ENCODE measurements around the gene ALPK3.
A peak's percentile ranks its signal among the peaks of the same experiment; 100 is the strongest.

ALPK3 gene, protein sequence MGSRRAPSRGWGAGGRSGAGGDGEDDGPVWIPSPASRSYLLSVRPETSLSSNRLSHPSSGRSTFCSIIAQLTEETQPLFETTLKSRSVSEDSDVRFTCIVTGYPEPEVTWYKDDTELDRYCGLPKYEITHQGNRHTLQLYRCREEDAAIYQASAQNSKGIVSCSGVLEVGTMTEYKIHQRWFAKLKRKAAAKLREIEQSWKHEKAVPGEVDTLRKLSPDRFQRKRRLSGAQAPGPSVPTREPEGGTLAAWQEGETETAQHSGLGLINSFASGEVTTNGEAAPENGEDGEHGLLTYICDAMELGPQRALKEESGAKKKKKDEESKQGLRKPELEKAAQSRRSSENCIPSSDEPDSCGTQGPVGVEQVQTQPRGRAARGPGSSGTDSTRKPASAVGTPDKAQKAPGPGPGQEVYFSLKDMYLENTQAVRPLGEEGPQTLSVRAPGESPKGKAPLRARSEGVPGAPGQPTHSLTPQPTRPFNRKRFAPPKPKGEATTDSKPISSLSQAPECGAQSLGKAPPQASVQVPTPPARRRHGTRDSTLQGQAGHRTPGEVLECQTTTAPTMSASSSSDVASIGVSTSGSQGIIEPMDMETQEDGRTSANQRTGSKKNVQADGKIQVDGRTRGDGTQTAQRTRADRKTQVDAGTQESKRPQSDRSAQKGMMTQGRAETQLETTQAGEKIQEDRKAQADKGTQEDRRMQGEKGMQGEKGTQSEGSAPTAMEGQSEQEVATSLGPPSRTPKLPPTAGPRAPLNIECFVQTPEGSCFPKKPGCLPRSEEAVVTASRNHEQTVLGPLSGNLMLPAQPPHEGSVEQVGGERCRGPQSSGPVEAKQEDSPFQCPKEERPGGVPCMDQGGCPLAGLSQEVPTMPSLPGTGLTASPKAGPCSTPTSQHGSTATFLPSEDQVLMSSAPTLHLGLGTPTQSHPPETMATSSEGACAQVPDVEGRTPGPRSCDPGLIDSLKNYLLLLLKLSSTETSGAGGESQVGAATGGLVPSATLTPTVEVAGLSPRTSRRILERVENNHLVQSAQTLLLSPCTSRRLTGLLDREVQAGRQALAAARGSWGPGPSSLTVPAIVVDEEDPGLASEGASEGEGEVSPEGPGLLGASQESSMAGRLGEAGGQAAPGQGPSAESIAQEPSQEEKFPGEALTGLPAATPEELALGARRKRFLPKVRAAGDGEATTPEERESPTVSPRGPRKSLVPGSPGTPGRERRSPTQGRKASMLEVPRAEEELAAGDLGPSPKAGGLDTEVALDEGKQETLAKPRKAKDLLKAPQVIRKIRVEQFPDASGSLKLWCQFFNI (N-terminal part only)

DNA sequence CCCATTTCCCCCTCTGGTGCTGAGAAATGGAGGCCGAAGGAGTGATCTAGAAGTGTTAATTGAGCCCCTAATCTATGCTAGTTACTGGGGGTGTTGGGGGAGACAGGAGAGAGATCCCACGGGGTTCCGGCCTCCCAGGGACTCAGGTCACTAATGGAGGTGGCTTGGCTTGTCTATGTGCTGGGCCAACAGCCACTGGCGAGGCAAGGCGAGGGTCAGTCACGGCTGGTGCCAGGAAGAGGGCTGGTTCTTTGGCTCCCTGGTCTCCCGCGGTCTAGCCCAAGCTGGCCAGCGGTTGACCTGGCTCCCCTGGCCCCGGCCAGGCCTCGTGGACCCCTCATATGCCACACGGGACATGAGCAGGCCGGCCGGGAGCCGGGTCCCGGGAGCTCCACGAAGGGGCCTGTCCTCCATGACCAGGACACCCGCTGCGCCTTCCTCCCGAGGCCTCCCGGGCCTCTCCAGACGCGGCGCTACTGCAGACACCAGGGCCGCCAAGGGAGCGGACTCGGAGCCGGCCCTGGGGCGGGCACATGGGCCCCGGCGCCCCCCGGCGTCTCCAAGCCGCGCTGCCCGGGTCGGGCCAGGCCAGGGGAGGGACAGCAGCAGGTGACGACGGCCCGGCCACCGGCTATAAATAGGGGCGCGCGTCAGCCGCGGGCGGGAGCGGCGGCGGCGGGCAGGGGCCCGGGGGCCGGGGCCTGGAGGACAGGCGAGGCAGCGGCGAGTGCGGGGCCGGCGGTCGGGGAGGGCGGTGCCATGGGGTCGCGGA lies at the start of gene ALPK3:
Gene ALPK3, plus strand, starts transcription at position 663 of the 772 bp plus-strand sequence. Its CDS starts 97 bp downstream, at position 760.
- DNase-seq, result no peak

DNA sequence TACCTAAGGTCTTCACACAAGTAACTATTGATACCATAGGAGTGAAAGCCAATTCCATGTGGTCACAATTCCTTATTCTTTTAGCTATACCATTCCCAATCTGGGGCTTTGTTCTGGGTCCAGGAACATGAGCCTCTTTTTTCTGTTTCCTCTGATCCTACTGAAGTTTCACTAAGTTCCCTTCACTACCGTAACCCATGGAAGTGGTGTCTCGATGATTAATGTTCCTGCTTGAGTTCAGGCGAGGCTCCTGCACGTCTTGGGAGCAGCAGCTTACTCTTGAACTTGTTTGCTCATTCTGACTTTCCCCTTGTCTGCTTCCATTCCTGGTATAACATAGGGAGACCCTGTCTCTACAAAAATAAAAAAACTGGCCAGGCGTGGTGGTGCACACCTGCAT lies 45.1 kb upstream of the ALPK3 start:
- DNase-seq, result no peak

DNA sequence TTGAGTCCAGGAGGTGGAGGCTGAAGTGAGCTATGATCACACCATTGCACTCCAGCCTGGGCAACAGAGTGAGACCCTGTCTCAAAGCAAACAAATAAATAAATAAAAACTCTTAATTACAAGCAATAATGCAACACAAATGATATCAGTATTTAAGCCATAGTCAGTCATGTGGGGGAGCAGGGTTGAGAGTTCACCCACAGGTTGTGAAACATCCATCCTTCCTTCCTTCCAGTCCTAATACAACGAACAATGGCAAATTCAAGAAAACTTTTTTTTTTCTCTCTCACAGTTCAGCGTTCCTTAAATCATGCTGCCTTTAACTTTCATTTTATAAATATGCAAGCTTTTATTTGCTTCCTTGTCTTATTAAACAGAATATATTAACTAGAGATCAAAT lies 44.7 kb upstream of the ALPK3 start:
- DNase-seq, result no peak

DNA sequence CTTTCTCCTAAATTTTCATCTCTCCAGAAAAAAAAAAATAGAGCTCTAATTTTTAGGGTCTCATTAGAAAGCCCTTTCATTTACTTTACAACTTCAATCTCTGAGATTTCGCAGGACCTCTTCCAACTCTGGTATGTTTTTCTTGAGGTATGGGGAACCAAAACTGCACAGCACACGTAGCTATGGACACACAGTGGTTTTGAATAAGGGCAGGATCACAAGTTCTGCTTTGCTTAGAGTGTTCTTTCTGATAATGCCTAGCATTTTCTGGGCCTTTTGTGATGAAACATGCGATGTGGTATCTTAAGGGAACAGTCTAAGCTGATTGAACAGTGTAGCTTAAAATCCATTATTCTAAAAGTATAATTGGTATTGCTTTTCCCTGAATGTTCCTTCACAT lies 43.4 kb upstream of the ALPK3 start:
- DNase-seq, result no peak

DNA sequence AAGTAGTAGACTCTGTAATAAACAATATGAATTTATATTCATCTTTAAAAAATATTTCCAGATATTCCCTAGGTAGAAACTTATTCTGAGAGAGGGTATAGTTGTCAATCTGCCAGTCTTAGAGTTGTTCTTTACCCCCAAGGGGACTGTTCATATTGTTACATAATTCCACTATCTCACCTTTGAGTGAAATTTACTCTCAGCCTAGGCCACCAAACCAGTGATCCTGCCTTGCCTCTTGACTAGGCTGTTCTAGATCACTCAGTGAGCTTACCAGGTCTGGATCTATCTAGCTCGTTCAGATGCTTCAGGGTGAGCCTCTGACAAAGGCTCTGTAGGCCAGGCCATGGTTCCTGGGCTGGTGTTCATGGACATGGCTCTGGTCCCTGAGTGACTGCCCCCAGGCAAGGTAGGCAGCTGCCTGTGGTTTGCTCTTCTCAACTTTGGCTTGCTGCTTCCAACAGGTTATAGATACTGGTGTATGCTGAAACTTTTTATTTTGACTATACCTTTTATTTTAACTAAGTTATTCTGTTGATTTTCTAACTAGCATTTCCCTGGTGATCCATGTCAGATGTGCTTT lies 41.2 kb upstream of the ALPK3 start:
- DNase-seq, result no peak

DNA sequence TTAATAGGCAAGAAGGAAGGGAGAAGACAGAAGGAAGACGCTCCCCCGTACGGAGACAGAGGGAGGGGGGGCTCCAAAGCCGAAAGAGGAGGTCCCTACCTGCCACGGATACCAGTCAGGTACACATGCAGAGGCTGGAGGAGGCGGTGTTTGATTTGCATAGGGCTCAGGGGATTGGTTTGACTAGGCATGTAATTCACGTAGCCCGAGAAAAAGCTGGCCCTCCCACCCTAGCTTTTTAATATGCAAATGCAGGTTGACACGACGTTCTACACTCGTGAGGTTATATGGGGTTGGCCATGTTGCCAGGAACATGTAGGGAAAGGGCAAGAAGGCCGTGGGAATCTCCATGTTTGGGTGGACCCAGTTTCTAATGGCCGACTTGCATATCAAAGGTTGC lies 39.0 kb upstream of the ALPK3 start:
- DNase-seq, result no peak

DNA sequence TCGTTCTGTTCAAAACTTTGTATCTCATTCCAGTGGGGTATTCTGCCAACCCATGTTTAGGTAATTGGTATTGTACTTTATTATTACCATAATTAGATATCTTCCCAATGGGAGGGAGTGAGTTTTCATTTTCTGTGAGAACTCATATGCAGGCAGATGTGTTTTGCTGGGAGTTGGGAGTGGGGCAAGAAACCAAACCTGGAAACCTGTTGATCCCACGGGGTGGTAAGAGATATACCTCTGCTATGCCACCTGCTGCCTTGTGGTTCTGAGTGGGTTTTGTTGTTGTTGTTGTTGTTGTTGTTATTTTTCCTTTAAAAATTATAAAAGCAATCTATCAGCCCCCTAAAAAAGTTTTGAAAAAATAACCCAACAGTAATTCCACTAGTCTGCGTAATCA lies 36.7 kb upstream of the ALPK3 start:
- no peak for DNase-seq

DNA sequence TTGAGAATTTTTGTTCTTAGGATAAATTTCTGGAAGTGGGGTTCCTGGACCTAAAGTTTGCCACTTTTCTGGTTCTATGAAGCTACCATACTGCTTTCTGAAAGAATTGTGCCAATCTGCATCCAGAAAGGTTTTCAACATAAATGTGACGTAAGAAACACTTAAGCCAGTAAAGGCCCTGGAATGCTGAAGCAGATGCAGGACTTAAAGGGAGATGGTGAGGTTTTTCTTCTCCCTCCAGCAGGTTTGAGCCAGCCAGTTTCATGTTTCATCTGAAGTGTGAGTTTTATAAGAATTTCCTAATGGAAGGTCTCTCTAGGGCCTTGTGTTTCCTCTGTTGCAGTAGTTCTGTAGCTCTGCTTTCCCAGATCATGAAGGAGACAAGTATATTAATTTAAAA lies 35.7 kb upstream of the ALPK3 start:
- DNase-seq, result no peak

DNA sequence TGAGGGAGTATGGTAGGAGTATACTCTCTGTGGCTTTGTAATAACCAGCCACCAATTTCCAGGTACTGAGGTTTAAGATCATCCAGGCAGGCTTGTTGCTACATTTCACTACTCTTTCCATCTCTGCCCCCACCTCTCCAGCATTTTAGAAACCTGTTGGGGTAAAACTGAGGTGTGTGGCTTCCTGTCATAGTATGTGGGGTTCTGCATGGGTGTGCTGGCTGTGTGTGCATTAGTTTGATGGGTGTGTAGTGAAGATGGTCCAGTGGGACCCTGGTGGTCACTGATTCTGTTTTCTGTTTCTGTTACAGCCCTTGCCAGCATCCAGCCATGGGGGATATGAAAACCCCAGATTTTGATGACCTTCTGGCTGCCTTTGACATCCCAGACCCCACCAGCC lies 34.8 kb upstream of the ALPK3 start:
- no peak for DNase-seq

DNA sequence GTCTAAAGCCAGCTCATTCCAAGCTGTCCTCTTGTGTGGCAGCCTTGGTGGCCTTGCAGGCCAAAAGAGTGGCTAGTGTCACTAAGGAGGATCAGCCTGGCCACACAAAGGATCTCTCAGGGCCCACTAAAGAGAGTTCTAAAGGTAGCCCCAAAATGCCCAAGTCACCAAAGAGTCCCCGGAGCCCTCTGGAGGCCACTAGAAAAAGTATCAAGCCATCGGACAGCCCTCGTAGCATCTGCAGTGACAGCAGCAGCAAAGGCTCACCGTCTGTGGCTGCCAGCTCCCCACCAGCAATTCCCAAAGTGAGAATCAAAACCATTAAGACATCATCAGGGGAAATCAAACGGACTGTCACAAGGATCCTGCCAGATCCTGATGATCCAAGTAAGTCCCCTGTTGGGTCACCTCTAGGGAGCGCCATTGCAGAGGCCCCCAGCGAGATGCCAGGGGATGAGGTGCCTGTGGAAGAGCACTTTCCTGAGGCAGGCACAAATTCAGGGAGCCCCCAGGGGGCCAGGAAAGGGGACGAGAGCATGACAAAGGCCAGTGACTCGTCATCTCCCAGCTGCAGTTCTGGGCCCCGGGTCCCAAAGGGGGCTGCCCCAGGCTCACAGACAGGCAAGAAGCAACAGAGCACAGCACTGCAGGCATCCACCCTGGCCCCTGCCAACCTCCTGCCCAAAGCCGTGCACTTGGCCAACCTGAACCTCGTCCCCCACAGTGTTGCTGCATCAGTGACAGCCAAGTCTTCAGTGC lies 33.5 kb upstream of the ALPK3 start:
- DNase-seq, result no peak

DNA sequence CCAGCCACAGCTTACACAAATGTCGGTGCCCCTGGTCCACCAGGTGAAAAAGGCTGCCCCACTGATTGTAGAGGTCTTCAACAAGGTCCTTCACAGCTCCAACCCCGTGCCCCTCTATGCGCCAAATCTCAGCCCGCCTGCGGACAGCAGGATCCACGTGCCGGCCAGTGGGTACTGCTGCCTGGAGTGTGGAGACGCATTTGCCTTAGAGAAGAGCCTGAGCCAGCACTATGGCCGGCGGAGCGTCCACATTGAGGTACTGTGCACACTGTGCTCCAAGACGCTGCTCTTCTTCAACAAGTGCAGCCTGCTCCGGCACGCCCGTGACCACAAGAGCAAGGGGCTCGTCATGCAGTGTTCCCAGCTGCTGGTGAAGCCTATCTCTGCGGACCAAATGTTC lies 32.9 kb upstream of the ALPK3 start:
- no peak for DNase-seq

DNA sequence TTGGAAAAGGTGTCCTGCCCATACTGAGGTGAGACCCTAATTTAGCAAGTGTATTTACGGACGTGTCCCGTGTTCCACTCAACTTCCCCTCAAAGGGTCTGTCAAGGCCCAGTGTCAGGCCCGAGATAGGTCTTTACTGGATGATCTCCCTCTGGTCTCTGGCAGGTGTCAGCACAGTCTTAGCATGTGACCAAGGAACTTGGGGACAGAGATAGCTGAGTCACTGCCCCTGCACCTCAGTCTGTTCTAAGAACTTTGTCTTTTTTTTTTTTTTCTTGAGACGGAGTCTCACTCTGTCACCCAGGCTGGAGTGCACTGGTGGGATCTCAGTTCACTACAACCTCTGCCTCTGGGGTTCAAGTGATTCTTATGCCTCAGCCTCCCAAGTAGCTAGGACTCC lies 32.1 kb upstream of the ALPK3 start:
- no peak for DNase-seq

DNA sequence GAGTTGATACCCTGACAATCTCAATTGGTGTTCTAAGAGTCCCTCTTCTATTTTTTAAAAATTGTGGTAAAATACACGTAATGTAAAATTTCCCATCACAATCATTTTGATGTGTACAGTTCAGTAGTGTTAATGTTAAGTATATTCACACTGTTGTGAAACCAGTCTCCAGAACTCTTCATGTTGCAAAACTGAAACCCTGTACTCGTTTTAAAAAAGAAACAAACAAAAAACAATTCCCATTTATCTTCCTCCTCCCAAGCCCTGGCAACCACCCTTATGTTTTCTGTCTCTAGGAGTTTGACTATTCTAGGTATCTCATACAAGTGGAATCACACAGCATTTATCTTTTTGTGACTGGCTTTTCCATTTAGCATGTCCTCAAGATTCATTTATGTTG lies 28.7 kb upstream of the ALPK3 start:
- no peak for DNase-seq

DNA sequence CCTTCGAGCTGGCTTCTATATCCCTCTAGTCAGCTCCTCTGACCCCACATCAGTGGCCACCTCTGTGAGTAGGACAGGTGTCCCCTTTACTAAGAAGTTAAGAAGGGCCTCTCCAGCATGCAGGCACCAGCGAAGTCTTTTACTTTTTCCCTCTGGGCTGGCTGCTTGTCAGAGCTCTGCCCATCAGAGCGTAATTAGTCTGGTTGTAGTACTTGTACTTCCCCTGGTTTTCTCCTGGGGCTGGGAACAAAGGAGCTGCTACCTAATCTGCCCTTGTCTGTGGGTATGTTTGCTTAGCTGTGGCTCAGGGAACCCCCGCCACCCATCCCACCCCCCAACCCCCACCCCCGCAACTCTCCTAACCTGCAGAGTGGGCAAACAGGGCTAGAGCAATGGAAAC lies 27.4 kb upstream of the ALPK3 start:
- no peak for DNase-seq

DNA sequence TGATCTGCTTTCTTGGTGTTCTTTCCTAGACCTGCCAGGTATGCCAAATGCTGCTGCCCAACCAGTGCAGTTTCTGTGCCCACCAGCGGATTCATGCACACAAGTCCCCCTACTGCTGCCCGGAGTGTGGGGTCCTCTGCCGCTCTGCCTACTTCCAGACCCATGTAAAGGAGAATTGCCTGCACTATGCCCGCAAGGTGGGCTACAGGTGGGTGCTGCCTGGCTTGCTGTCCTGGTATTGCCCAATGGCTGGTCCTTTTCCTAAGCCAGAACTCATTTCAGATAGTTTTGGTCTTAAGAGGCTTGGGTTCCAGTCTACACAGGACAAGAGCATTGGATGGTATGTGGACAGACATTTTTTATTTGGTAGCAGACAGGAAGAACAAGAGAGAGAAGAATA lies 26.5 kb upstream of the ALPK3 start:
- DNase-seq, result no peak

DNA sequence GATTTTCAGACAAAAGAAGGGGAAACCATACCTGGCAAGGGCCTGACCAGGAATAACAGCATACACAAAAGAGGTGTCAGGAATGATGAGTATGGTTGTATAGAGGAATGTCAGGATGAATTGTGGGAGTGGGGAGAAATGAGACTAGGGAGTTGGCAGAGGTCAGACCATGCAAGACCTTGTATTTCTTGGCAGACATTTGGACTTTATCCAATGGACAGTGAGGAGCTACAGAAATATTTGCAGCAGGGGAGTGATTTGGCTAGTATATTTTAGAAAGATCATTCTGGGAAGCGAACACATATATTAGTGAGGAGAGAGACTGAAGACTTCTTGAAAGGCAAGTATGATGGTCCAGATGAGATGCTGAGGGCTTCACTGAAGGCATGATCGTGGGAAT lies 25.4 kb upstream of the ALPK3 start:
- DNase-seq, result peak; percentile 27

DNA sequence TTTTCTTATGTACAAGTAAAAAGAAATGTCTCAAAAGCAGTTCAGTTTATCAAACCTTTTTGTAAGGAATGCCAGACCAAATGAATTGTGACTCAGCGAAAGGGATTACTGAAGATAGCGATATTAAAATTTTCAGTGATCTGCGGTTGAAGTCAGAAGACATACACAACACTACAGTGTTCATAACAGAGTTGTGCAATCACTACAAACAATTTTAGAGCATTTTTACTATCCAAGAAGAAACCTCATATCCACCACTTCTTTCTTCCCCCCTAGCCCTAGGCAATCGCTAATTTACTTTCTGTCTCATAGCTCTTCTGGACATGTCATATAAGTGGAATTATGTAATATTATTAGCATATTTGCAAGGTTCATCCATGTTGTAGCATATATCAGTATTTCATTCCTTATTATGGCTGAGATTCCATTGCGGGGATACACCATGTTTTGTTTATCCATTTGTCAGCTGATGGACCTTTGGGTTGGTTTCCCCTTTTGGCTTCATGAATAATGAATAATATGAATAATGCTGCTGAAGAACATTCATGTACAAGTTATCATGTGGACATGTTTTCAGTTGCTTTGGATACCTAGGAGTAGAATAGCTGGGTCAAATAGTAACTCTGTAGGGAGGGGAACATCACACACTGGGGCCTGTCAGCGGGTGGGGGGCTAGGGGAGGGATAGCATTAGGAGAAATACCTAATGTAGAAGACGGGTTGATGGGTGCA lies 23.6 kb upstream of the ALPK3 start:
- DNase-seq, result no peak

DNA sequence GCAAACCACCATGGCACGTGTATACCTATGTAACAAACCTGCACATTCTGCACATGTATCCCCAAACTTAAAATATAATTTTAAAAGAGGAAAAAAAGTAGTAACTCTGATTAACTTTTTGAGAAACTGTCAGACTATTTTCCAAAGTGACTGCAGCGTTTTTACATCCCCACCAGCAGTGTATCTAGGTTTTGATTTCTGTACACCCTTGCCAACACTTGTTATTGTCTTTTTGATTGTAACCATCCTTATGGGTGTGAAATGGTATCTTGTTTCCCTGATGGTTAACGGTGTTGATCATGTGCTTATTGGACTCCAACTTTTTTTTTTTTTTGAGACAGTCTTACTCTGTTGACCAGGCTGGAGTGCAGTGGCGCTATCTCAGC lies 23.0 kb upstream of the ALPK3 start:
- DNase-seq, result no peak

DNA sequence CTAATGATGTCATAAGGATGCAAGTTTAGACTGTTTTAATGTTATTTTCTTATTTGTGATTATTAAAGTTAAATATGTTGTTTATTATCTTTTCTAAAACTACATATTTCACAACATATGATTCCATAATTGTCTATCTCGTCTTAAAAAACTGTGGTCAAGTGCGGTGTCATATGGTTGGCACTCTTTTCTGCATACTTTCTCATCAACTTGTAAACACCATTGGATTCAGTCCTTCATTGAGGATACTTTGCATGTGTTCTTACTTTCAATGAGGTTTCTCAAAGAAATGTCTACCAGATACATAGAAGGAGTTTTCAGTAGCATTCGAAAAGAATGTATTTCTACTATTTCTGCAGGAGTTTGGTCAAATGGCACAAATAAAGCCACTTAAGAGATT lies 22.0 kb upstream of the ALPK3 start:
- no peak for DNase-seq

DNA sequence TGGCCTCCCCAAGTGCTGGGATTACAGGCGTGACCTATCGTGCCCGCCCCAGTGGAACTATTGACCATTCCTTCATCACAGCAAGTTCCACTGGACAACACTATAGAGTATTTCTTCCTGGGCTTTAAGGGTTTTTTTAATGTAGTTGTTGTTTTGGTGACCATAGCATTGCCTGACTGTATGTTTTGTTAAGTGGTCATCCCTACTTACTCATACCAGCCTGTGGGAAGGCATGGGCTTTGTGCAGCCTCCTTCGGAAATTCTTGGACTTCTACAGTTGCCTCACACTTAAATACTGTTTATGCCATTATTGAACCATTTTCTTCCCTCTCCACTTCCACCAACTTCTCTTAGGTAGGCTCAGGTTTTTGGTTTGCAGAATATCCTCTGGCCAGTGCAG lies 19.9 kb upstream of the ALPK3 start:
- no peak for DNase-seq

DNA sequence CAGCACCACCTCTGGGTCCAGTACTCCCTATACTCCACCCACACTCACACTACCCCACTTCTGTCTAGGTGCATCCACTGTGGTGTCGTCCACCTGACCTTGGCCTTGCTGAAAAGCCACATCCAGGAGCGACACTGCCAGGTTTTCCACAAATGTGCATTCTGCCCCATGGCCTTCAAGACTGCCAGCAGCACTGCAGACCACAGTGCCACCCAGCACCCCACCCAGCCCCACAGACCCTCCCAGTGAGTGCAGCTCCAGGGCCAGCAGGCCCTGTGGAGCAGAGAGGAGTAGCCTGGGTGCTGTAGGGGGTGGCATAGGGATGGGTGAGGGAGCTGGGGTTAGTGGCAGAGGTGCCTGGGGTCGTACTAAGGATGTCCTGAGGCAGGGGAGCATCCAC lies 19.4 kb upstream of the ALPK3 start:
- no peak for DNase-seq
